A673 (cell line): ENCODE data around the gene BHLHE23. TPM values are rescaled to one million over a fixed set of nuclear protein-coding genes. Genes with fewer than 3 reads are reported as not detected.

Experiments
- BruUV-seq: library from RNA; stranded (reverse); fragments of 400-500 nt; replicated peaks from 2 replicates; lab custom pipeline; 2021; lab: Mats Ljungman, UMichigan
- CTCF ChIA-PET: fragments of 300-600 bp; sonication (Branson Sonifier 250); formaldehyde crosslinking; loops from one replicate; lab custom pipeline; 2022; ENCODE audit warnings: antibody characterized with exemption; lab: Charles Lee
- POLR2A ChIA-PET: fragments of 300-600 bp; sonication (Branson Sonifier 250); formaldehyde crosslinking; loops from one replicate; lab custom pipeline; 2022; ENCODE audit warnings: antibody characterized with exemption; ENCODE audit not compliant: low non-redundant PET; lab: Charles Lee
- DNase-seq: peaks from one replicate; pipeline ENCODE4 v3.0.0-alpha.2; 2015; ENCODE audit warnings: low spot score
- H3K27ac ChIP-seq: fragments of 200-600 bp; sonication (generic); 2 replicates; pipeline ENCODE4 v1.5.1; 2016; ENCODE audit warnings: mixed run types, low read depth, mild to moderate bottlenecking, mixed read lengths, antibody characterized with exemption, low read length; ENCODE audit not compliant: poor library complexity, severe bottlenecking
- H3K27me3 ChIP-seq: fragments of 200-600 bp; sonication (generic); replicated peaks from 2 replicates; pipeline ENCODE4 v1.6.1; 2017; ENCODE audit warnings: mixed run types, low read depth, mild to moderate bottlenecking, mixed read lengths, antibody characterized with exemption, low read length; ENCODE audit not compliant: insufficient read depth, poor library complexity
- H3K36me3 ChIP-seq: fragments of 200-600 bp; sonication (generic); 2 replicates; pipeline ENCODE4 v1.6.1; 2016; ENCODE audit warnings: mixed run types, mild to moderate bottlenecking, mixed read lengths, antibody characterized with exemption, low read length; ENCODE audit not compliant: insufficient read depth, poor library complexity, severe bottlenecking
- H3K4me1 ChIP-seq: fragments of 200-600 bp; sonication (generic); 2 replicates; pipeline ENCODE4 v1.6.1; 2017; ENCODE audit warnings: mixed run types, mild to moderate bottlenecking, mixed read lengths, antibody characterized with exemption, low read length; ENCODE audit not compliant: insufficient read depth, poor library complexity, severe bottlenecking
- H3K4me3 ChIP-seq: fragments of 200-600 bp; sonication (generic); 2 replicates; pipeline ENCODE4 v1.5.1; 2016; ENCODE audit warnings: low read depth, mixed run types, mild to moderate bottlenecking, mixed read lengths, low read length; ENCODE audit not compliant: poor library complexity, severe bottlenecking
- H3K9me3 ChIP-seq: fragments of 200-600 bp; sonication (generic); 2 replicates; pipeline ENCODE4 v1.6.1; 2016; ENCODE audit warnings: mixed run types, low read depth, mild to moderate bottlenecking, mixed read lengths, antibody characterized with exemption, low read length; ENCODE audit not compliant: poor library complexity, severe bottlenecking
- CTCF ChIP-seq: fragments of 300-800, 200-600 bp; sonication (generic); conservative IDR thresholded peaks from 2 replicates; pipeline ENCODE4 v1.5.1; 2017; ENCODE audit warnings: low read depth, mild to moderate bottlenecking, antibody characterized with exemption, low read length, moderate library complexity, mixed read lengths
- EZH2 ChIP-seq: fragments of 200-600 bp; sonication (generic); IDR thresholded peaks from 2 replicates; pipeline ENCODE4 v1.6.1; 2017; ENCODE audit warnings: borderline replicate concordance, low read depth, mild to moderate bottlenecking, mixed read lengths, antibody characterized with exemption, low read length; ENCODE audit not compliant: poor library complexity, severe bottlenecking
- intact Hi-C: fragments of 100-400 bp; cut with micrococcal nuclease; formaldehyde crosslinking; loops from one replicate; pipeline ENCODE4 v1.10.0; 2022; ENCODE audit not compliant: unreplicated experiment
- total RNA-seq: library from RNA; stranded (reverse); gene quantifications from 2 replicates; pipeline ENCODE4 v1.2.3, GENCODE V29; 2021

BHLHE23 gene
- total RNA-seq, 1 experiment from 2014 or later, result not detected

- intact Hi-C loops, result no loop called here
- POLR2A ChIA-PET, result no interaction called here
- no TSS peak for BruUV-seq
- Histone ChIP-seq H3K27me3 (no peaks in the 10 kb centered on the region), H3K4me3 (no peak overlapping the region), H3K4me1 (peaks cover 13% of the 10 kb centered on the region), H3K9me3 (no peaks in the 10 kb centered on the region), H3K36me3 (no peaks in the 10 kb centered on the region), H3K27ac (no peak overlapping the region)
- CTCF ChIA-PET, result no interaction called here
- TF ChIP-seq CTCF (no peak), EZH2 (no peak)
- DNase-seq, result no peak
These were observed 16.5 kb upstream of the BHLHE23 start for GRCh38 chr20:63023071-63023935.

- CTCF ChIA-PET, result no interaction called here
These were observed 15.7 kb upstream of the BHLHE23 start for GRCh38 chr20:63022501-63022900.

More at GRCh38 chr20:63022501-63022900, 15.7 kb upstream of the BHLHE23 start:
- Histone ChIP-seq H3K27ac (no peak overlapping the region), H3K9me3 (no peaks in the 10 kb centered on the region), H3K27me3 (no peaks in the 10 kb centered on the region), H3K4me3 (no peak overlapping the region), H3K4me1 (peaks cover 13% of the 10 kb centered on the region), H3K36me3 (no peaks in the 10 kb centered on the region)
- POLR2A ChIA-PET, result no interaction called here
- no TSS peak for BruUV-seq
- TF ChIP-seq CTCF, result no peak
- TF ChIP-seq EZH2, result no peak
- no peak for DNase-seq
- intact Hi-C loops, result no loop called here
